Suprapubic skin (tissue), 3 donors: ENCODE data around the gene LEFTY2.

Source experiments
- CTCF ChIP-seq, 2 donors: fragments of 200-600 bp in 1 of 2; fragments of 450-650 bp in 1 of 2; sonication (generic) in 1 of 2; IDR thresholded peaks; one replicate each; pipeline ENCODE4 v1.5.1; 2016 to 2019; ENCODE audit warnings: antibody characterized with exemption in 2 of 2, mild to moderate bottlenecking in 1 of 2, moderate library complexity in 1 of 2
- POLR2A ChIP-seq, 2 donors: fragments of 450-650 bp; IDR thresholded peaks; one replicate each; pipeline ENCODE4 v1.6.1; 2017; ENCODE audit warnings: antibody characterized with exemption in 2 of 2, mild to moderate bottlenecking in 2 of 2, moderate library complexity in 2 of 2

DNA sequence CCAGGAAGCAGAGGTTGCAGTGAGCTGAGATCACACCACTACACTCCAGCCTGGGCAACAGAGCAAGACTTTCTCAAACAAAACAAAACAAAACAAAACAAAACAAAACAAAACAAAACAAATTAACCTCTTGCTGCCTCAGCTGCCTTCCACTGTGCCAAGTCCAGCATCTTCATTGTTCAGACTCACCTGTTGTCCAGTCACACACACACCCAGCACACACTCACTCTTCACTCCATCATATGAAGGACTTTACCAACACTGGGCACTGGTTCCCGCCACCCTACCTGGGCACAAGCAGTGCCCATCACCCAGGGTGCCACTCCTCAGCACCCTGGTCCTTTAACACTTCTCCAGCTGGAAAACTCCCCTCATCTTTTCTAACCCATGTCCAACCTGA is 31.5 kb downstream of the LEFTY2 start:
- no peak for TF ChIP-seq CTCF (IDR thresholded peaks at IDR 0.05)
- TF ChIP-seq POLR2A (IDR thresholded peaks at IDR 0.05) = no peak
